DND-41 (cell line): ENCODE data around the gene PDPN.

ENCODE experiments used
- EZH2 ChIP-seq: IDR thresholded peaks from 3 replicates; pipeline ENCODE4 v1.6.1; 2012; ENCODE audit warnings: borderline replicate concordance, low read depth, mild to moderate bottlenecking, moderate library complexity, low read length, inconsistent platforms; ENCODE audit not compliant: severe bottlenecking
- TF ChIP-seq, protein P1 (sequence below): IDR thresholded peaks from 2 replicates; pipeline ENCODE4 v1.5.1; 2012; ENCODE audit warnings: borderline replicate concordance, low read length, moderate library complexity, mild to moderate bottlenecking; ENCODE audit not compliant: poor library complexity, severe bottlenecking; ENCODE audit errors: extremely low read depth

DNA sequence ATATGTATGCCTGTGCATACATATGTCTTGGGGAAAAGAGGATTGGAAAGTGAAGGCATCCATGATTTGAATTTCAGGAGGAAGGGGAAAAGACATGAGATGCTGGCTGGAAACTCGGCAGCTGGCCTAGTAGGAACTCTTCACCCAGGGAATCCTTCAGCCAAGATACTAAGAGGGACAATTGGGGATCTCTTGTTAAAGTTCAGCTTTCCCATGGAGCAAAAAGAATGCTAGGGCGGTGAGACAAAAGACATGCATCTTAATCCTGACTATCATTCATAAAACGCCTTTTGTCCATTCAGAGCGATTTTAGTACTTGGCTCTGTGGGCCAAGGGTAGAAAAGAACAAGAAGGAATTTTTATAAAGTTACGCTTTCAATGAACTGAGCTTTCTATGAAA lies 20.5 kb downstream of the PDPN start:
- TF ChIP-seq, protein P1, sequence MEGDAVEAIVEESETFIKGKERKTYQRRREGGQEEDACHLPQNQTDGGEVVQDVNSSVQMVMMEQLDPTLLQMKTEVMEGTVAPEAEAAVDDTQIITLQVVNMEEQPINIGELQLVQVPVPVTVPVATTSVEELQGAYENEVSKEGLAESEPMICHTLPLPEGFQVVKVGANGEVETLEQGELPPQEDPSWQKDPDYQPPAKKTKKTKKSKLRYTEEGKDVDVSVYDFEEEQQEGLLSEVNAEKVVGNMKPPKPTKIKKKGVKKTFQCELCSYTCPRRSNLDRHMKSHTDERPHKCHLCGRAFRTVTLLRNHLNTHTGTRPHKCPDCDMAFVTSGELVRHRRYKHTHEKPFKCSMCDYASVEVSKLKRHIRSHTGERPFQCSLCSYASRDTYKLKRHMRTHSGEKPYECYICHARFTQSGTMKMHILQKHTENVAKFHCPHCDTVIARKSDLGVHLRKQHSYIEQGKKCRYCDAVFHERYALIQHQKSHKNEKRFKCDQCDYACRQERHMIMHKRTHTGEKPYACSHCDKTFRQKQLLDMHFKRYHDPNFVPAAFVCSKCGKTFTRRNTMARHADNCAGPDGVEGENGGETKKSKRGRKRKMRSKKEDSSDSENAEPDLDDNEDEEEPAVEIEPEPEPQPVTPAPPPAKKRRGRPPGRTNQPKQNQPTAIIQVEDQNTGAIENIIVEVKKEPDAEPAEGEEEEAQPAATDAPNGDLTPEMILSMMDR, result no peak
- TF ChIP-seq EZH2, result no peak
